ENCODE data around the gene ELMOD1.

GRCh38 chr11:107679255-107680024 is 88.5 kb downstream of the ELMOD1 start:
- TF ChIP-seq CTCF (IDR thresholded peaks at IDR 0.05; ENCODE audit: low read depth, low read length) (no peak), EZH2phosphoT487 (IDR thresholded peaks at IDR 0.05; ENCODE audit: low read depth) (no peak)

Data from OCI-LY3 (cell line).